Left forelimb (tissue), 1 donor: Measurements from ENCODE around the gene TIE1.
A peak's percentile ranks its signal among the peaks of the same experiment; 100 is the strongest.

Experiments used
- DNase-seq: peaks from one replicate; pipeline ENCODE4 v3.0.0-alpha.2; 2018; ENCODE audit warnings: low spot score

The TIE1 gene

GRCh38 chr1:43293896-43294760 lies 6.7 kb upstream of the TIE1 start:
- DNase-seq, result no peak

GRCh38 chr1:43294761-43295160 lies 6.0 kb upstream of the TIE1 start:
- no peak for DNase-seq

- DNase-seq, result no peak
Measured at GRCh38 chr1:43296207-43296606, 4.6 kb upstream of the TIE1 start.

GRCh38 chr1:43298055-43298454 lies 2.7 kb upstream of the TIE1 start:
- no peak for DNase-seq

GRCh38 chr1:43299101-43299500 lies 1.7 kb upstream of the TIE1 start:
- DNase-seq, result no peak

GRCh38 chr1:43302201-43302600 lies 1.4 kb downstream of the TIE1 start:
- no peak for DNase-seq

GRCh38 chr1:43302721-43303470 lies 2.1 kb downstream of the TIE1 start:
- no peak for DNase-seq

- DNase-seq, result no peak
Measured at GRCh38 chr1:43303471-43304313, 2.9 kb downstream of the TIE1 start.

- no peak for DNase-seq
Measured at GRCh38 chr1:43304314-43304681, 3.5 kb downstream of the TIE1 start.

GRCh38 chr1:43304771-43305300 lies 4.1 kb downstream of the TIE1 start:
- no peak for DNase-seq

- no peak for DNase-seq
Measured at GRCh38 chr1:43305461-43305860, 4.7 kb downstream of the TIE1 start.

GRCh38 chr1:43305926-43306687 lies 5.3 kb downstream of the TIE1 start:
- peak; percentile 11 for DNase-seq

GRCh38 chr1:43306688-43307457 lies 6.1 kb downstream of the TIE1 start:
- no peak for DNase-seq

GRCh38 chr1:43307458-43308158 lies 6.8 kb downstream of the TIE1 start:
- no peak for DNase-seq

GRCh38 chr1:43308635-43309404 lies 8.0 kb downstream of the TIE1 start:
- peak; percentile 50 for DNase-seq

GRCh38 chr1:43309405-43310025 lies 8.7 kb downstream of the TIE1 start:
- DNase-seq, result peak; percentile 54

- no peak for DNase-seq
Measured at GRCh38 chr1:43311521-43311920, 10.7 kb downstream of the TIE1 start.

GRCh38 chr1:43312212-43312623 lies 11.4 kb downstream of the TIE1 start:
- no peak for DNase-seq
